PC-3 (cell line): ENCODE measurements around the gene ZIC4. TPM values are rescaled to one million over a fixed set of nuclear protein-coding genes. Genes with fewer than 3 reads are reported as not detected.

Experiments used
- ATAC-seq: fragments of 200-7000 bp; cut with Tn5 transposase; 2 replicates; pipeline ENCODE4 v1.9.1; 2020; ENCODE audit warnings: mild to moderate bottlenecking, moderate library complexity
- BruUV-seq: library from RNA; stranded (reverse); fragments of 400-500 nt; replicated peaks from 2 replicates; lab custom pipeline; 2021; lab: Mats Ljungman, UMichigan
- CTCF ChIA-PET: fragments of 300-600 bp; sonication (Branson Sonifier 250); formaldehyde crosslinking; loops from one replicate; lab custom pipeline; 2022; ENCODE audit warnings: antibody characterized with exemption; lab: Charles Lee
- POLR2A ChIA-PET: fragments of 300-600 bp; sonication (Branson Sonifier 250); formaldehyde crosslinking; loops from one replicate; lab custom pipeline; 2022; ENCODE audit warnings: antibody characterized with exemption; ENCODE audit not compliant: unreplicated experiment; lab: Charles Lee
- DNase-seq: peaks from one replicate; pipeline ENCODE4 v3.0.0-alpha.2; 2015
- H2AFZ ChIP-seq: fragments of 300-600 bp; sonication (generic); 2 replicates; pipeline ENCODE4 v1.6.0; 2016; ENCODE audit warnings: antibody characterized with exemption, low read length
- H3F3A ChIP-seq: fragments of 300-600 bp; sonication (generic); one replicate; pipeline ENCODE4 v1.6.0; 2017; ENCODE audit warnings: antibody characterized with exemption, low read length, control low read depth, mild to moderate bottlenecking; ENCODE audit not compliant: unreplicated experiment
- H3K27ac ChIP-seq: fragments of 300-600 bp; sonication (generic); 2 replicates; pipeline ENCODE4 v1.5.1; 2016; ENCODE audit warnings: mild to moderate bottlenecking, low read length
- H3K27me3 ChIP-seq: fragments of 300-600 bp; sonication (generic); 2 replicates; pipeline ENCODE4 v1.6.1; 2016; ENCODE audit warnings: low read length, mixed read lengths
- H3K36me3 ChIP-seq: fragments of 300-600 bp; sonication (generic); 2 replicates; pipeline ENCODE4 v1.6.1; 2016; ENCODE audit warnings: low read depth, mixed run types, low read length, mixed read lengths
- H3K4me1 ChIP-seq: fragments of 300-600 bp; sonication (generic); 2 replicates; pipeline ENCODE4 v1.5.1; 2016; ENCODE audit warnings: low read length; ENCODE audit not compliant: insufficient read depth
- H3K4me2 ChIP-seq: fragments of 300-600 bp; sonication (generic); 2 replicates; pipeline ENCODE4 v1.6.0; 2016; ENCODE audit warnings: low read length
- H3K4me3 ChIP-seq: fragments of 300-600 bp; sonication (generic); 2 replicates; pipeline ENCODE4 v1.5.1; 2016; ENCODE audit warnings: mild to moderate bottlenecking, low read length, mixed read lengths
- H3K79me2 ChIP-seq: fragments of 300-600 bp; sonication (generic); 2 replicates; pipeline ENCODE4 v1.6.1; 2017; ENCODE audit warnings: low read length, mixed read lengths
- H3K9ac ChIP-seq: fragments of 300-600 bp; sonication (generic); 2 replicates; pipeline ENCODE4 v1.6.0; 2016; ENCODE audit warnings: mild to moderate bottlenecking, low read length
- H3K9me2 ChIP-seq: fragments of 300-600 bp; sonication (generic); replicated peaks from 2 replicates; pipeline ENCODE4 v1.6.1; 2016; ENCODE audit warnings: mixed run types, low read length, mixed read lengths
- H3K9me3 ChIP-seq: fragments of 300-600 bp; sonication (generic); 2 replicates; pipeline ENCODE4 v1.6.1; 2016; ENCODE audit warnings: low read length, mixed read lengths
- H4K20me1 ChIP-seq: fragments of 300-600 bp; sonication (generic); 2 replicates; pipeline ENCODE4 v1.6.1; 2016; ENCODE audit warnings: low read length, mixed read lengths
- CTCF ChIP-seq: fragments of 300-600 bp; sonication (generic); conservative IDR thresholded peaks from 2 replicates; pipeline ENCODE4 v1.5.1; 2017; ENCODE audit warnings: antibody characterized with exemption, low read depth, mild to moderate bottlenecking, low read length
- EZH2 ChIP-seq: fragments of 300-600 bp; sonication (generic); IDR thresholded peaks from one replicate; pipeline ENCODE4 v1.6.1; 2017; ENCODE audit warnings: antibody characterized with exemption, mild to moderate bottlenecking, low read length; ENCODE audit not compliant: unreplicated experiment
- EZH2phosphoT487 ChIP-seq: fragments of 300-600 bp; sonication (generic); IDR thresholded peaks from 2 replicates; pipeline ENCODE4 v1.6.1; 2018; ENCODE audit warnings: mild to moderate bottlenecking, antibody characterized with exemption, low read length, borderline replicate concordance
- intact Hi-C: fragments of 100-400 bp; cut with micrococcal nuclease; formaldehyde crosslinking; loops from 2 replicates; pipeline ENCODE4 v1.9.0; 2023
- total RNA-seq: library from RNA; depleted of rRNA; stranded (reverse); fragments of >200 nt; gene quantifications from 2 replicates; pipeline ENCODE4 v1.2.3, GENCODE V29; 2014

ZIC4 gene
- total RNA-seq, 1 experiment from 2014 or later = not detected

DNA sequence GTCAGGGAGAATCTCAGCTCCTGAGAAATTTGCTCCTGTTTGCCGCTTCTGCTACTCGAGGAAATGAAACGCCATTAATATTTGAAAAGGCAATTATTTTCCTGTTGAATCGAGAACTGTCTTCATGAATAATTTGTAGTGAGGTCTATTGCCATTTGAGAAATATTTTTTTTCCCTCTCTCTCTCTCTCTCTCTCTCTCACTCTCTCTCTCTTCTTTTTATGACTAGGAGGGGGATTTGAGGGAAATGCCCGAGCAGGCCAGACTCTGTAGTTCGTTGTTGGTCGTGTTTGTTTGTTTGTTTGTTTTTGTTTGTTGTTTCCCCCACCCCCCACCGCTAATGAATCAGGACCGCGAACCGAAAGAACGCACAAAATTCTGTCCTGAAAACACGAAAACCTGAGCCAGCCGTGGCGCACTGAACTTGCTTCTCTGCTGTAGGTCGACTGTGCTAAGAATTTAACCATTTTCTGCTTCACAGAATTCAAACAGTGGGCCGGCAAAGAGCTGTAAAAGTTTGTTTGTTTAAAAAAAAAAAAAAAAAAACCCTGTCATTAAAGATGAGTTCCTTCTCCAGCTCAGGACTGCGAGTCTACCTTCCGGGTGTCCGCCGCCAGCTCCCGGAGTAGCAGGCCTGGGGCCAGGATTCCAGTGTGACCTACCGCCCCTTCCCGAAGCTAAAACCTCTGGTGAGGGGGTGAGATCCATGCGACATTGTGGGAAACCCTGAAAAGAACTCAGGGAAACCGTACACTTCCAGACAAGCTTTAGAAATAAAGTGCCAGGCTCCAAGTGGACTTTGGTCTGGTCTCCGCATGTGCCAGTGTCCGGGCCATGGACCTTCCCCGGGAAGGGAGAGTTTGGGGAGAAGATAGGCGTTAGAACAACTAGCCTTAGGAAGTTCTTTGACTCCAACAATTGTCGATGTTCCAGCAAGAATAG, 12.1 kb downstream of the ZIC4 start:
- Histone ChIP-seq H3K4me2 (no peak overlapping the region), H3K9me2 (no peaks in the 10 kb centered on the region), H3K79me2 (no peaks in the 10 kb centered on the region), H3K4me1 (no peaks in the 10 kb centered on the region), H3K9me3 (no peaks in the 10 kb centered on the region), H3K4me3 (no peak overlapping the region), H3K36me3 (no peaks in the 10 kb centered on the region), H3K9ac (no peak overlapping the region), H3K27me3 (peaks cover 50% of the 10 kb centered on the region), H3F3A (no peaks in the 10 kb centered on the region), H2AFZ (no peak overlapping the region), H4K20me1 (no peaks in the 10 kb centered on the region), H3K27ac (no peak overlapping the region)
- ChIA-PET POLR2A (no interaction called here), CTCF (no interaction called here)
- intact Hi-C loops = no loop called here
- TF ChIP-seq EZH2phosphoT487 = no peak
- TF ChIP-seq EZH2 = no peak
- no peak for TF ChIP-seq CTCF
- BruUV-seq = no TSS peak
- no peak for ATAC-seq
- DNase-seq = no peak

DNA sequence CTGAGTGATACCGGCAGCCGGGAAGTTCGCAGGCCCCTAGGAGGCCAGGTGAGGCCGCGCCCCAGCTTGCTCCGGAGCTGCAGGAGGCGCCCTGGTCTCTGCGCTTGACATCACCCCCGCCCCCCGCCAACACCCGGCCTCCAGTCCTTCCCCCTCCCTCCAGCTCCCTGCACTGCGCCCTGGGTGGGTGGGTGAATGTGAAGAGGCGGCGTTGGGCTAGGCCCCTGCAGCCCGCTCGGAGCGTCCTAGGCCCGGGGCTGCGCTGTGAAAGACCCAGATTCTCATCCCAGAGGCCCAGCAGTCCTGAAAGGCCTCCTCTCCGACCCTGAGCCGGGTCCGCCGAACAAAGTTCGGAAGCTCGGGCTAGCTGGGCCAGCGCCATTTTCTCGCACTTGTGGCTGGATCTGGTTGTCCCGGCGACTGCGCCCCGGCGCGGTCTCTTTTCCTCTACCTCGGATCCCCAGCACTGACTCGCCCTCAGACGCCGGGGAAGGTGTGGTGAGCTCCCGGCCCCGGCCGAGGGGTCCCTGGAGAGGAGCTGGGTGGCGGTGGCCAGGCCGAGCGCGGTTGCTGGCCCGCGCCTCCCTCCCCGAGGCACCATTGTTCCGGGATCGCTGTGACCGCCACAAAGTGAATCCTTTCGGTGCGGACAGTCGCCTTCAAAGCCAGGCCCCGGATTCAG, 12.9 kb downstream of the ZIC4 start:
- ATAC-seq = no peak
- peaks cover 58% of the 10 kb centered on the region for H3K27me3 ChIP-seq

More for the DNA sequence above, 12.9 kb downstream of the ZIC4 start:
- no peaks in the 10 kb centered on the region for H3K4me1 ChIP-seq
- H3K27ac ChIP-seq = no peak overlapping the region
- no peak for DNase-seq
- H3K9me3 ChIP-seq = no peaks in the 10 kb centered on the region
- H3K9me2 ChIP-seq = no peaks in the 10 kb centered on the region
- intact Hi-C loops = no loop called here
- CTCF ChIA-PET = no interaction called here
- POLR2A ChIA-PET = no interaction called here
- no peaks in the 10 kb centered on the region for H3K79me2 ChIP-seq
- no peaks in the 10 kb centered on the region for H3F3A ChIP-seq
- no peaks in the 10 kb centered on the region for H4K20me1 ChIP-seq
- no peak overlapping the region for H3K4me3 ChIP-seq
- H2AFZ ChIP-seq = no peak overlapping the region
- no peak for TF ChIP-seq EZH2phosphoT487
- no peak for TF ChIP-seq CTCF
- no peak for TF ChIP-seq EZH2
- no peaks in the 10 kb centered on the region for H3K36me3 ChIP-seq
- no TSS peak for BruUV-seq
- no peak overlapping the region for H3K4me2 ChIP-seq
- H3K9ac ChIP-seq = no peak overlapping the region
